Uterus (tissue), 2 donors: ENCODE data around the gene LMBR1.
A peak's percentile ranks its signal among the peaks of the same experiment; 100 is the strongest.

ENCODE experiments used
- CTCF ChIP-seq, 4 experiments: fragments of 200-600 bp in 2 of 4; fragments of 450-650 bp in 2 of 4; sonication (generic) in 2 of 4; IDR thresholded peaks; one replicate each; pipeline ENCODE4 v1.5.1; 2016 to 2019; ENCODE audit warnings: antibody characterized with exemption in 4 of 4, mild to moderate bottlenecking in 2 of 4, moderate library complexity in 1 of 4
- POLR2A ChIP-seq, 2 donors: fragments of 450-650 bp; IDR thresholded peaks; one replicate each; pipeline ENCODE4 v1.6.1; 2016; ENCODE audit warnings: antibody characterized with exemption in 2 of 2, mild to moderate bottlenecking in 1 of 2, moderate library complexity in 1 of 2

- peak; percentile 25 to 85 (median 51) for TF ChIP-seq CTCF (IDR thresholded peaks at IDR 0.05)
- TF ChIP-seq POLR2A (IDR thresholded peaks at IDR 0.05), result peak; percentile 22 to 81
Measured at GRCh38 chr7:156892821-156893706, at the start of gene LMBR1.
